ENCODE results near the gene CELSR1.
"Not testable (repeated sequence)": the region's sequence is repeated elsewhere in the genome, so short reads cannot be mapped to it uniquely, and the experiment has no call there.

Gene CELSR1

GRCh38 chr22:46533070-46533833, 4.2 kb downstream of the CELSR1 start:
- no peak for DNase-seq

GRCh38 chr22:46532416-46532815, 5.0 kb downstream of the CELSR1 start:
- DNase-seq, result no peak

- DNase-seq, result peak; percentile 17
Measured at GRCh38 chr22:46531581-46532175, 5.7 kb downstream of the CELSR1 start.

- peak; percentile 91 for DNase-seq
Measured at GRCh38 chr22:46528121-46528610, 9.3 kb downstream of the CELSR1 start.

GRCh38 chr22:46526244-46526839, 11.1 kb downstream of the CELSR1 start:
- no peak for DNase-seq

GRCh38 chr22:46525389-46526243, 11.8 kb downstream of the CELSR1 start:
- no peak for DNase-seq

- no peak for DNase-seq
Measured at GRCh38 chr22:46524203-46524740, 13.1 kb downstream of the CELSR1 start.

- no peak for DNase-seq
Measured at GRCh38 chr22:46522797-46523196, 14.6 kb downstream of the CELSR1 start.

- no peak for DNase-seq
Measured at GRCh38 chr22:46521994-46522393, 15.4 kb downstream of the CELSR1 start.

- DNase-seq, result no peak
Measured at GRCh38 chr22:46520880-46521279, 16.5 kb downstream of the CELSR1 start.

- DNase-seq, result no peak
Measured at GRCh38 chr22:46519377-46519776, 18.0 kb downstream of the CELSR1 start.

GRCh38 chr22:46518542-46519325, 18.7 kb downstream of the CELSR1 start:
- DNase-seq, result no peak

- DNase-seq, result no peak
Measured at GRCh38 chr22:46518038-46518437, 19.4 kb downstream of the CELSR1 start.

- DNase-seq, result no peak
Measured at GRCh38 chr22:46517255-46517761, 20.1 kb downstream of the CELSR1 start.

- DNase-seq, result no peak
Measured at GRCh38 chr22:46516638-46517037, 20.8 kb downstream of the CELSR1 start.

GRCh38 chr22:46516112-46516487, 21.3 kb downstream of the CELSR1 start:
- not testable (repeated sequence) for DNase-seq

- no peak for DNase-seq
Measured at GRCh38 chr22:46515208-46516111, 22.0 kb downstream of the CELSR1 start.

- DNase-seq, result no peak
Measured at GRCh38 chr22:46514592-46515207, 22.7 kb downstream of the CELSR1 start.

GRCh38 chr22:46513908-46514550, 23.4 kb downstream of the CELSR1 start:
- no peak for DNase-seq

- no peak for DNase-seq
Measured at GRCh38 chr22:46512683-46513082, 24.7 kb downstream of the CELSR1 start.

Data from DMS53 (cell line).